GM18951 (cell line): ENCODE data around the gene CROCC2.

Source experiments
- POLR2A ChIP-seq: IDR thresholded peaks from 4 replicates; pipeline ENCODE4 v1.6.1; 2011; ENCODE audit warnings: mild to moderate bottlenecking; ENCODE audit not compliant: insufficient read length, insufficient read depth; ENCODE audit errors: extremely low read depth
- in situ Hi-C: fragments of 300-500 bp; cut with MboI; formaldehyde crosslinking; loops from one replicate; pipeline ENCODE4 v1.12.0; 2022; ENCODE audit warnings: low sequenced_read_pairs, mixed read lengths, inconsistent platforms; ENCODE audit not compliant: unreplicated experiment

Gene CROCC2

GRCh38 chr2:240919786-240920782 is 13.9 kb downstream of the CROCC2 start:
- in situ Hi-C loops = no loop called here
- TF ChIP-seq POLR2A = no peak

GRCh38 chr2:240920783-240921231 is 14.7 kb downstream of the CROCC2 start:
- in situ Hi-C loops = no loop called here
- no peak for TF ChIP-seq POLR2A

DNA sequence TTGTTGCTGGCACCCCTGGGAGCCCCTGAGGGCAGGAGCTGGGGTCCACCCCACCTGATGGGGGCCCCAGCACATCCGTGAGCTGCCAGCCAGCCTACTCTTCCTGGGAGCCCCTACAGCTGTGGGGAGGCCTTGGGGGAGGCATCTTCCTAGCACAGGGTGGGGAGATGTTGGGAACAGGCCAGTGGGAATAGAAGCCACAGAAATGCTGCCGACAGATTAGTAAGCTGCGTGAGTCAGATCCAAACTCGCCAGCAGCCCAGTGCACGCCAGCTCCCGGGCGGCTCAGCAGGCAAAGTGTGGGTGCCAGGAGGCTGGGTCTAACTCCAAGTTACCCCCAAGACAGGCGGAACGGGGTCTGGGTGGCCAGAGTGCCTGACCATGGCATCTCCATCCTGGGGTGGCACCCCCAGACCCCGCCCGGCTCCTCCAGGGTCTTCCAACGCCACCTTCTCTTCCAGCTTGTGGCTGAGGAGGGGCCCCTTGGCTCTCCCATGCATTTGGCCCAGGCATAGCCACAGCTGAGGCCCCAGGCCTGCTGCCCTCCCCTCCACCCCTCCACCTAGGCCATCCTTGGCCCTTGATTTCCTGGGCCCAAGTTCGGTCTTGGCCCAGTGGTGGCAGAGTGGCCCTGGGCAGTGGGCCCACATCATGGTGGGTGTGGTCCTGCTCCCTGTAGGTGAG is 15.3 kb downstream of the CROCC2 start:
- in situ Hi-C loops = no loop called here
- no peak for TF ChIP-seq POLR2A

- in situ Hi-C loops = no loop called here
- TF ChIP-seq POLR2A = no peak
These were observed 15.8 kb downstream of the CROCC2 start for GRCh38 chr2:240921995-240922244.

- TF ChIP-seq POLR2A = no peak
- in situ Hi-C loops = no loop called here
These were observed 16.3 kb downstream of the CROCC2 start for GRCh38 chr2:240922245-240922981.

DNA sequence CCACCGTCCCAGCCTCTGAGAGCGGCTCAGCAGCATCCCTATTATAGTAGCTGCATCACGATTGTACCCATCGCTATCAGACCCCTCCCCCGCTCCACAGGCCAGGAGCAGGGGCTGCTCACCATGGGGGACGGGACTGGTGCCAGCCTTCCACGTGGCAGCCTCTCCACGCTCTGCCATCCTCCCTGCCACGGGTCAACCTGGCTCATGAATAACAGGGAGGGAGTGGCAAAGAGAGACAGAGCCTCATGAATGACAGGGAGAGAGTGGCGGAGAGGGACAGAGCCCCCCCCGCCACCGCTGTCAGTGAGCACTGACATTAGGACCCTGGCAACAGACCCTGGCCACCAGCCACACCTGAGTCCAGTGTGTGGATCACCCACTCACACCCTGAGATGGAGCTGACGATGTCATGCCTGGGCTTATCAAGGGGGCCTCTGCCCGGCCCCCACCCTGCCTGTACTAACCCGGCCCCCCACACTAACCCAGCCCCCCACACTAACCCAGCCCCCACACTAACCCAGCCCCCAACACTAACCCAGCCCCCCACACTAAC is 16.9 kb downstream of the CROCC2 start:
- in situ Hi-C loops = no loop called here
- no peak for TF ChIP-seq POLR2A

GRCh38 chr2:240925191-240925567 is 19.0 kb downstream of the CROCC2 start:
- TF ChIP-seq POLR2A = no peak
- in situ Hi-C loops = no loop called here

DNA sequence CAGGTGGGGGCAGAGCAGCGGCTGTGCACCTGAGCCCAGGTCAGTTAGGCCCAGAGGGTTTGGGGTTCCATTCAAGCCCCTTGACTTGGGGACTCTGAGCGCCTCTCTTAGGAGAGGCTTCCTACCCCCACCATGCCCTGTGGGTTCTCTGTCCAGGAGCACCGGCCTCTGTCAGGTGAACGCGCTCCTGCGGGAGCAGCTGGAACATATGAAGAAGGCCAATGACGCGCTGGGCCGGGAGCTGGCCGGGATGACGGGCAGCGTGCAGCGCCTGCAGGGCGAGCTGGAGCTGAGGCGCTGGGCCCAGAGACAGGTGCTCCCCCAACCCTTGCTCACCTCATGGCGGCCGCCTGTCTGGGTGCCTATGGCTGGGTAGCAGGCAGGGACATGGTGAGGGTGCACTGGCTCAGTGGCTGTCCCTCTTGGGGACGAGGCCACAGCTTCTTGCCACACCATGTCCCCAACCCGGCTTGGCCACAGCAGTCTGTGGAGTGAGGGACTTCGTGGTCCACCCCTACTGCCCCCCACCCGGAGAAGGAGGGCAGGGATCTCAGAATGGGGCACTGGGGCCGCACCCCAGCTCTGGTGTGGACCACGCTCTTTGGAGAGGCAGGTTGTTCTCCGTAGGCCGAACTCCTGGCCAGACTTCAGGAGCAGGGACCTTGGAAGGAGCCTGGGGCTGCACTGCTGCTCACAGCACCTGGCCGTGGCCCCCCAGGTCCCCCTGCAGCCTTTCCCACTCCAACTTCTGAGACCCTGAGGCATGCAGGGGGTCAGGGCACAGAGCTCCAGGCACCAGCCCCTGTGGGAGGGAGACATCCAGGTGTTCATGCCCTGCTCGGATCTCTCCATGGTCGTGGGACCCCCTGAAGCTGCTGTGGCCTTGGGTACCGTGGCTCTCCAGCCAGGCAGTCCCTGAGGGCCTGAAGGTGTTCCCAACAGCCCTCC is 19.7 kb downstream of the CROCC2 start:
- no peak for TF ChIP-seq POLR2A
- in situ Hi-C loops = no loop called here

DNA sequence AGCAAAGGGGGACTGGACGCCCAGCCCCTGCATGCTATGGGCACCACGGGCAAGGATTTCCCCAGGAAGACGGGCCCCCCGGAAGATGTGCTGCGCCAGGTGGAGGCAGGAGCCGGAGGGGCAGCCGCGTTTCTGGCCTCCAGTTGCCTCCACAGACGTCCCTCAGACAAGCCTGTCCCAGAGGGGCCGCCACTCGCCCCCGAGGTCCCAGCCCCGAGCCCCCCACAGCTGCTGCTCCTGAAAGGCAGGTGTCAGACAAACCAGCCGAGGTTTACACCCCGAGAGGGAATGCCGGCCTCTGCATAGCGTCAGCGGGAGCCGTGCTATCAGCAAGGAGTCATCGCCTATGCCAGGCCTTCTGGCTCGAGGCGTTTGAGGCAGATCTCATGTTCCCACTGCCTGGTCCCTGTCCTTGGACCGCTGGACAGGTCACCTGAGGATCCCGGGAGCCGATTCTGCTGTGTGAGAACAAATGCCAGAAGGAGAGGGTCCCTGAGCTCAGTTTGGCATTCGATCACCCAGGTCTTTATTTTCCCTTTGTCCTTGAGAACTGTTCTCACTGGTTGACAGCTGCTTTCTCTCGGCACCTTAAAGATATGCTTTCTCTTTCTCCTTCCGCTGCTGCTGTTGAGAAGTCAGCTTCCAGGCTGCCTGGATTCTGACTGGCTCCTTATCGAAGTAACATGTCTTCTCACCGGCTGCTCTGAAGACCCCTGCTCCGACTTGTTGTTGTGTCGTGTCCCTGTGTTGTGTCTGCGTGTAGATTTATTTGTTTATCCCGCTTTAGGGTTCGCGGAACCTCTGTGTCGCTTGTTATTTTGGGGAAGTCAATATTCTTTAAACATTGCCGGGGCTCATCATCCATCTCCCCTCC is 20.6 kb downstream of the CROCC2 start:
- in situ Hi-C loops = no loop called here
- no peak for TF ChIP-seq POLR2A

DNA sequence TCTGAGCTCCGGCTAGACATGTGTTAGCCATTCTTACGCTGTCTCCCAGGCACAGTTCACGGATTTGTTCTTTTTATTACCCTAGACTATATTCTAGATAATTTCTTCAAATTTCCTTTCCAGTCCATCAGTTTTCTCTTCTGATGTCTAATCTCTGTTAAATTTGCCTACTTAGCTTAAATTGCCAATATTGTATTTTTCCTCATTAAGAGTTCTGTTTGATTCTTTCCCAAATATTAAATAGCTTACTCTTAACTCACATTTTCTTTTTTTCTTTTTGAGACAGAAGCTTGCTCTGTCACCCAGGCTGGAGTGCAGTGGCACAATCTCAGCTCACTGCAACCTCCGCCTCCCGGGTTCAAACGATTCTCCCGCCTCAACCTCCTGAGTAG is 21.2 kb downstream of the CROCC2 start:
- in situ Hi-C loops = no loop called here
- TF ChIP-seq POLR2A = no peak
